Stimulated activated CD8-positive, alpha-beta memory T cell treated with anti-CD3 and anti-CD28 coated beads, Interleukin-2, amount 100 ng/mL, for 48 hours (primary cell): ENCODE measurements around the gene TMEFF2.

Source experiments
- DNase-seq, 2 donors: peaks; one replicate each; pipeline ENCODE4 v3.0.0-alpha.2; 2020; ENCODE audit warnings: low read depth in 2 of 2

The TMEFF2 gene

GRCh38 chr2:192194866-192195547 lies at the start of gene TMEFF2:
Gene TMEFF2 (minus strand): TSS chr2:192194933. CDS start chr2:192194524, 409 bp downstream.
- peak; percentile 42 to 53 for DNase-seq

- DNase-seq: no peak
These were observed 48.8 kb upstream of the TMEFF2 start for GRCh38 chr2:192243488-192243887.

DNA sequence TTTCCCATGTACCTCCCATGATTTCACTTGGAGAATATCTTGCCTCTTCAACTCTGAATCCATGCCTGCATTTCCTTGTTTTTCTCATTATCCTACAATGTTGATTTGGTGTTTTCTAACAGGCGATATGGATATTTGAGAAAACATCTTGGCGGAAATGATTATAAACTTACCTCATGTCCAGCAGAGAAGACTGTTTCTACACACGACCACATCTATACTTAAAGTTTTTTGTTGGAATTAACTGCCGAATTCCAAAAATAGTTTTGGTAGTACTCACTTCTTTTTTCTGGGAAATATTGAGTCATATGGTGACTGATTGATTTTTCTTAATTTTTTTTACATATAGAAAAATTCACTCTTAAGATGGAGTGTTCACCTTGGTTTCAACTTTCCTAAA lies 41.4 kb upstream of the TMEFF2 start:
- DNase-seq: no peak

DNA sequence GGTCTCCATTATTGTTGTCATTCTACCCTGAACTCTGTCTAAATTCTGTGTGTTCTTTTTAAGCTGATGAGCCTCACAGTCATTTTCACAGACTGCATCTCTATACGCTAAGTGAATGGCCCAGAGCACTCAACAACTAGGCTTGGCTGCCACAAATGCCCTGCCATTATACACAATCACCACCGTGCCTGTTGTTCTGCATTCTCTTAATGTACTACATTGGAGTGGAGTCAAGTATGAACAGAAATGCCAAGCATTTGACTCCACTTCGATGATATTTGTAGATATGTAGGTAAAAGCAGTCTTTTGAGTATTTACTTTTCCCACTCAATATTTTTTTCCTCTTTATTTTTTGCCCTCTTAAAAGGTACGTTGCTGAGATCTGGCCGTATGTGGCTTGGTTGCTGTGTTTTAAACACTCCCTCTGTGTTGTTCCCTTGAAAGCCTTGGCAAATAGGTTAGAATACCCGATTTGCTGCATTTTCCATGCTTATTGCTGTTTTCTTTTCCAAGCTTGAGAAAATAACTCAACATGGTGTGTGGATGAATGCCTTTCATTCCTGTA lies 36.2 kb upstream of the TMEFF2 start:
- no peak for DNase-seq

DNA sequence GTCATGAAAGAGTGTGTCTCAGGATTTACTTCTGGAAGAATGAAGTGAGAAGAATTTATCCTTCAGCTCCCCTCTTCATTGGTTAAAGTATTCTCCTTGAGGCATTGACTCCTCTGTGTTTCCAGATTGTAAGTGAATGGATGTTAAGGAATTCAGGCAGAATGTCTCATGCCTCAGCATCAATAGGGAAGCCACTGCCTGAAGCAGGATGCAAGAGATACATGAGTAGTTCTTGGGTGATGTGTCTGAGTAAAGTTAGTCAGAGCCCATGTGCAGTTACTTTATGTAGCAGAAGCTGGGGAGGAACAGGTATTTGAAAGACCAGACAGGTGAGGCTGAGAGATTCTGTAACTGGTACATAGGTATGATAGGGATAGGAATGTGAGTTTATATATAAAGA lies 34.0 kb upstream of the TMEFF2 start:
- DNase-seq: no peak

GRCh38 chr2:192218970-192219369 lies 24.2 kb upstream of the TMEFF2 start:
- DNase-seq: no peak

- no peak for DNase-seq
These were observed 23.6 kb upstream of the TMEFF2 start for GRCh38 chr2:192218377-192218776.

DNA sequence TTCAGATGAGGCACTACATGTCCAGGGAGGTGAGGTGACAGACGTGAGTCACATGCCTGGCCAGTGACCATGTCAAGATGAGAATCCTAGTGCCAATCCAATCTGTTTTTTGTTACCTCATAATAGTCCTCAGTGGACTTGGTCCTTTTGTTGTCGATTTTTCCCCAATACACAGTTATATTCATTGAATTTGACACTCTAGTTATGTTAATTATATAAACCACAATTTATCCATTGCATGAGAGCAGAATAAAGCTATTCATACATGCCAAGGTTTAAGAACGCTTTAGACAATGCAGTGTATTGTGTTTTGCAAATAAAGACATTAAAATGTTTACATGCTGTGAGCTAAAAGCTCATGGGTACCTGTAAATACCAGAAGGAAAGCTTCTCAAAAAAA lies 21.6 kb upstream of the TMEFF2 start:
- DNase-seq: no peak

GRCh38 chr2:192215096-192215877 lies 20.6 kb upstream of the TMEFF2 start:
- DNase-seq: no peak

DNA sequence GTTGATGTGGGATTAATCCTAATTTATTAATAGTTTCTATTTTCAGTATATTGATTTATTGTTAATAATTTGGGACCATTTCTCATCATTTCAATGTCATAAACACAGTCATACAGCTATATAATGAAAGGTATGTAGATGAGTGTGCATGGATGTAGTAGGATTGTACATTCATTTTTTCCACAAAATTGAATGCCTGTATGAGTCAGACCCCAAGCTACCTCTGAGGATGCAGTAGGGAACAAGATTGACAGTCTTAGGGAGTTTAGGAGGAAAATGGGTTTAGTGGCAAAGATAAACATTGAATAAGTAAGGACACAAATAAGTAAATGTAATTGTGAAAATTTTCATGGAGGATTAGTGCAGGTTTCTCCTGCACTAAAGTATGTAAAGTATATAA lies 14.1 kb upstream of the TMEFF2 start:
- no peak for DNase-seq

- DNase-seq: no peak
These were observed 11.7 kb upstream of the TMEFF2 start for GRCh38 chr2:192206399-192206798.

DNA sequence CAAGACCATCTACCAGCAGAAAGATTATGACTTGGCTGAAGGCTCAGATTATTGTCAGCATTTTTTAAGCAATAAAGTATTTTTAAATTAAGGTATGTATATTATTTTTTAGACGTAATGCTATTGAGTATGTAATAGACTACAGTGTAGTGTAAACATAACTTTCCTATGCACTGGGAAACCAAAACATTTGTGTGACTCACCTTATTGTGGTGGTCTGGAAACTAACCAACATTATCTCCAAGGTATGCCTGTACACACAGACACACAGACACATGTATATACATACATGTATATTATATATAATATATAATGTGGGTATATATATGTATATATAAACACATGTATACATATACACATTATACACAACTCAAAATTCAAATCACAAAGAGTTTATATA lies 9.1 kb upstream of the TMEFF2 start:
- DNase-seq: no peak

DNA sequence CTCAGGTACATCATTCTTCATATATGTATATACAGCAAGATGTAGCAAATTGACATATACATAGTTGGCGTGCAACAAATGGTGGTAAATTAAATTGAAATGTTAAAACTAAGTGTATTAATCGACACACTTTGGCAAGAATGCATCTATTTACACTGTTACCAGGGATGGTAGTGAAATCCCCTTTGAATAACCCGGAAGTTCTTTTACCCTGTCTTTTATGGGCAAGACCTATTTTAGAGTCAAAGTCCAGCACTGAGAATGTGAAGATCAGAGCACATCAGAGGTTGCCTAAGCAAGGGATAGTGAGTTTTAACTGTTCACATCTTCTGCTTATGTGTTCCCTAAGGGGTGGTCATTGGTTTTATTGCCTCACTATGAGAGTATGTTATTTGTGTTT lies 7.6 kb upstream of the TMEFF2 start:
- DNase-seq: no peak

DNA sequence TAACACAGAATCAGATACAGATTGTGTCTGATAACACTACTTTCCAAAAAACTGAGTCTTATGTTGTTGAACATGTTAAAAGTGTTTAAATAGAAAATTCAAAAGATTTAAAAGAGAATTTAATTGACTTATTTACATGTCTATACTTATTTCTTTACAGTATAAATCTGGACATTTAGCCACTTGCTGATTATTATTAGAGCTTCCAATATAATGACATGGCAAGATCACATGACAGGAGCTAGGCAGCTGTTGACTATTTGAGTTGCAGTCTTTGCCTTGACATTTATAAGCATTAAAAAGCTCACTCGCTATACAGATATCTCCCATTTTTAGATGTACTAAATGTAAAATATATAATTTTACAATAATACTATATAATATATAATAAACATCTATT lies 6.4 kb upstream of the TMEFF2 start:
- no peak for DNase-seq

- no peak for DNase-seq
These were observed 2.6 kb upstream of the TMEFF2 start for GRCh38 chr2:192197357-192197756.

- no peak for DNase-seq
These were observed 1.9 kb upstream of the TMEFF2 start for GRCh38 chr2:192196421-192197194.

- no peak for DNase-seq
These were observed 1.1 kb upstream of the TMEFF2 start for GRCh38 chr2:192195548-192196418.

DNA sequence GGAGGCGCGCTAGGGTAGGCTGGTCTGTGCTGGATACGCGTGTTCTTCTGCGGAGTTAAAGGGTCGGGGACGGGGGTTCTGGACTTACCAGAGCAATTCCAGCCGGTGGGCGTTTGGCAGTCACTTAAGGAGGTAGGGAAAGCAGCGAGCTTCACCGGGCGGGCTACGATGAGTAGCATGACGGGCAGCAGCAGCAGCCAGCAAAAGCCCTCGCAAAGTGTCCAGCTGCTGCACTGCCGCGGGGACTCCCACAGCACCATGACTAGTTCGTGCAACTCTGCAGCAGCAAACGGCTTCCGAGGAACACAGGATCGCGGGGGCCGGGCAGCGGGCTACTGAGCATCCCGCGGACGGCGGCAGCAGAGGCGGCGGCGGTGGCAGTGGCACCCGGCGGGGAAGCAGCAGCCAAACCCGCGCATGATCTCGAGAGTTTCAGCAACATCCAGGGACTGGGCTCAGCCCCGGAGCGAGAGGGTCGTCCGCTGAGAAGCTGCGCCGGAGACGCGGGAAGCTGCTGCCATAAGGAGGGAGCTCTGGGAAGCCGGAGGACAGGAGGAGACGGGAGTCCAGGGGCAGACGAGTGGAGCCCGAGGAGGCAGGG lies 368 bp downstream of the TMEFF2 start:
- DNase-seq: peak in 1 of 2 donors; percentile 5

DNA sequence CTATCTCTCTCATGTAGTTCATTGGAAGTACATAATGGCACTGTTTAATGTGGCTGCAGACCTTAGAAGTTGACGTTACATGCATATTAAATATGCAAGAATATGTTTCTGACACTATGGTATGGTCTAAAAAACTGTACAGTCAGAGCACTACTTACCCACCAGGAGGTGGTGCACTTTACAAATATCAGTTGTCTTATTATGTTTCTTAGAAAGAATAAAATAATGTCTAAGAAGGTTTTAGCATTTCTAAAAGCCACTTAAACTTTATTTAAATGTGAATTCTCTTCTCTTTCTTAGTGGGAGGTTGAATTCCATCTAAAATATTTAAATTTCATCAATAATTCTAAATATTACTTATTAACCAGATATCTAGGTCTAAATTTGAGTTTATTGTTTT lies 4.3 kb downstream of the TMEFF2 start:
- DNase-seq: no peak

DNA sequence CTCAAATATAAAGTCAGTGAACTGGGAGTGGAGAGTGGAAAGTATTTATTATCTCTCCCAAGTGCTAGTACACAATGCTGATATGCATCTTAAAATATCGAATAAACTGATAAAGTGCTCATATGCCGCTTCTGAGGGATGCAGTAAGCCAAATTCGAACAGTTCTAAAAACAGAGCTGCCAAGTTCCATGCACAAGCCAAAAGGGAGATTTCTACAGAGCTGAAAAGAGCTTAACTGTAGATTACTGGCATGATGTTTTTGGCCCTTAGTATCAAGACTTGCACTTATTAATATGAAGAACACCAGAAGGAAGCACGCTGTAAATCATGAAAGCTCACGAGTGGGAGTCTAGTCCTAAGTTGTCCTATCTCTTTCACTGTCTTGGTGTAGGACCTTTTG lies 7.9 kb downstream of the TMEFF2 start:
- no peak for DNase-seq

DNA sequence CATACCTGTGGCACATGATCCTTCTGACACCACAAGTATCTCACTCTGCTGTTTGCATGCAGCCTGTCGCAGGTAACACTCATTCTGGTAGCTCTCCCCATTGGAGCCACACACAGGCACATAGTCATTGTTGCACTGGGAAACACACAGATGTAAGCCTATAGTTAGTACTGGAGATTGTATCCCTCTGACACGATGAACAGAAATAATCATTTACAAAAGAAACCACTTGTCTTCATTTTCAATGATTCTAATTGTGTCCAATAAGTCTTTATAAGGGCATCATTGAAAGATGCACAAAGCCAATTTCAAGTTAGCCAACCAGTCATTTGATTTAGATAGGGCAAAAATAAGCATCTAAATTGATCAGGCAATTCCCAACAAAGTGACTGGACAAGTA lies 10.4 kb downstream of the TMEFF2 start:
- DNase-seq: no peak
